ENCODE measurements around the gene MYLK4.

MYLK4 gene

DNA sequence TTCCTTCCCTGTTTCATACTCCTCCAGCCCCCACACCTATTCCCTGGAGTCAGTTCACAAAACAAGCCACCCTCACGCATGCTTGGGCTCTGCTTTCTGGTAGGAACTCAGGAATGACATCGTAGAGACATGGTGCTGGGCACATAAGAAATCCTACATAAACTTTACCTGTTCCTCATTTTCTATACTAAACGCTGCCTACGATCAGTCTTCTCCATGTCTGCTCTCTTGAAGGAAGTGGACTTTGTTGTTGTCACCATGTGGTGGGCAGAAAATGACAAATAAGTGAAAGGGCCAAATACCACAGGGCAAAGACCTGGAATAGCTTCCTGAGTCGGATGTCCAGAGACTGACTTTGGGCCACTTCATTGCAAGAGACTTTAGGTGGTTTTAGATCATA is 10.1 kb downstream of the MYLK4 start:
- Histone ChIP-seq H3K4me1 (ENCODE audit: control insufficient read depth, low read depth, low read length) (peaks cover 3% of the 10 kb centered on the region), H3K9ac (ENCODE audit: low read length) (no peak overlapping the region), H3K9me3 (ENCODE audit: control insufficient read depth, low read depth, low read length) (no peaks in the 10 kb centered on the region), H3K36me3 (ENCODE audit: control insufficient read depth, low read depth, low read length) (no peaks in the 10 kb centered on the region), H3K27ac (ENCODE audit: low read length) (no peak overlapping the region), H3K27me3 (ENCODE audit: control insufficient read depth, insufficient read depth, low read length) (no peaks in the 10 kb centered on the region), H3K4me3 (ENCODE audit: low read length) (no peak overlapping the region)

DNA sequence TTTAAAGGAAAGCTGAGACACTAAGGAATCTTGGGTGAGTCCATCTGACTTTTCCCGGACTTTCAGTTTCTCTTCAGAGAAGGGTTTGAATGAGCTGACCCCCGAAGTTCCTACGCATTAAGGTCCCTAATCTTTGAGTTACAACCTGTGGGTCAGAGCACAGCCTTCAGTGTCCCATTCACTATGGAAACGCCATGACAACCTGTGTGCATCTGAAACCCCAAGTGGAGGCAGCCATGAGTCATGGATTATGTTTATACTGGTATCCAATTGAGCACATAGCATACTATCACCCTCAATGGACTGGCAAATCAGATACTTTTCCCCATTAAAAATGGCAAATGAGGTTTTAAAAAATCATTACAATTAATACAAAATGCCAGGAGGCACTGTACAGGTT is 11.4 kb downstream of the MYLK4 start:
- Histone ChIP-seq H3K36me3 (ENCODE audit: control insufficient read depth, low read depth, low read length) (no peaks in the 10 kb centered on the region), H3K9me3 (ENCODE audit: control insufficient read depth, low read depth, low read length) (no peaks in the 10 kb centered on the region), H3K4me3 (ENCODE audit: low read length) (no peak overlapping the region), H3K9ac (ENCODE audit: low read length) (no peak overlapping the region), H3K27ac (ENCODE audit: low read length) (no peak overlapping the region), H3K27me3 (ENCODE audit: control insufficient read depth, insufficient read depth, low read length) (no peaks in the 10 kb centered on the region), H3K4me1 (ENCODE audit: control insufficient read depth, low read depth, low read length) (peaks cover 16% of the 10 kb centered on the region)

DNA sequence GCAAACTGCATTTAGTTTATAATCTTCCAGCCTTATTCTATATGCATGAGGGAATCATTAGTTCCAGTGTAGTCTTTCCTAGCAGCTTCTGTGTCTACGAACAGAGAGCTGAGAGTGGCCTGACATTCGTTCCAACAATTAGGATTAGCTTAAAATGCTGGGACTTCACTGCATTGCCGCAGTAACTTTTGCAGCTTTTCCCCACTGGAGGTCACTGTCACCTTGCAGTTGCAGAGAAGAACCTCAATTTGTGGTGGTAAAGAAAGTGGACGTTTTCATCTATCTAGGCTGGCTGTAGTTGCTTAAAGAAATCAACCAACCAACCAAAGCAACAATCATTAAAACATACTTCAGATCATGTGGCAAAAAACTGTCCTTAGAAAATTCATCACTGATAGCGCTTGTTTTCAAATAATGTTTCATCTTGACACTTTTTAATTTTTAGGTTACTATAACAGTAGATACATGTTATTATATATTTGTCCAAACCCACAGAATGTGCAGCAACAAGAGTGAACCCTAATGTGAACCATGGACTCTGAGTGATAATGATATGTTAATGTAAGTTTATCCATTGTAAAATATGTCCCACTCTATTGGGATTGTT is 12.2 kb downstream of the MYLK4 start:
- no peaks in the 10 kb centered on the region for H3K27me3 ChIP-seq (ENCODE audit: control insufficient read depth, insufficient read depth, low read length)
- no peak overlapping the region for H3K4me3 ChIP-seq (ENCODE audit: low read length)
- no peak overlapping the region for H3K9ac ChIP-seq (ENCODE audit: low read length)
- H3K9me3 ChIP-seq (ENCODE audit: control insufficient read depth, low read depth, low read length), result no peaks in the 10 kb centered on the region
- no peaks in the 10 kb centered on the region for H3K36me3 ChIP-seq (ENCODE audit: control insufficient read depth, low read depth, low read length)
- no peak overlapping the region for H3K27ac ChIP-seq (ENCODE audit: low read length)
- peaks cover 18% of the 10 kb centered on the region for H3K4me1 ChIP-seq (ENCODE audit: control insufficient read depth, low read depth, low read length)

DNA sequence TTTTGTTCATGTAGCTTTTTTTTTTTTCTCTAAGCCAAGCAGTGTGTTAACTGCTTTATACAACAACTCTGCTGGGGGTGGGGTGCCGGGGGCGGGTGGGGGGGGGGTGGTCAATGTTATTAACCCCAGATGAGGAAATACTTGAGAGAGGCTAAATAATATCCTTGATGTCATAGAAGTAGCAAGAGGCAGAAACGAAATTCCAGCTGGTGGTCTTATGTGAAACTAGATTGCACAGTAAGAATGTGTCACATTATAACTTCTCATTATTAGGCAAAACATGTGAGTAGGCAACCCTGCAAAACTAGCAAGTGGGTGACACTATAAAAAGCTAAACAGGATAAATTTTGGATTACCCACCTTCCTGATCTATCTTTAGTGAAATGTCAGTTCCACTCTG is 12.8 kb downstream of the MYLK4 start:
- no peaks in the 10 kb centered on the region for H3K36me3 ChIP-seq (ENCODE audit: control insufficient read depth, low read depth, low read length)
- peaks cover 18% of the 10 kb centered on the region for H3K4me1 ChIP-seq (ENCODE audit: control insufficient read depth, low read depth, low read length)
- no peak overlapping the region for H3K4me3 ChIP-seq (ENCODE audit: low read length)
- H3K27ac ChIP-seq (ENCODE audit: low read length), result no peak overlapping the region
- no peak overlapping the region for H3K9ac ChIP-seq (ENCODE audit: low read length)
- no peaks in the 10 kb centered on the region for H3K27me3 ChIP-seq (ENCODE audit: control insufficient read depth, insufficient read depth, low read length)
- no peaks in the 10 kb centered on the region for H3K9me3 ChIP-seq (ENCODE audit: control insufficient read depth, low read depth, low read length)

DNA sequence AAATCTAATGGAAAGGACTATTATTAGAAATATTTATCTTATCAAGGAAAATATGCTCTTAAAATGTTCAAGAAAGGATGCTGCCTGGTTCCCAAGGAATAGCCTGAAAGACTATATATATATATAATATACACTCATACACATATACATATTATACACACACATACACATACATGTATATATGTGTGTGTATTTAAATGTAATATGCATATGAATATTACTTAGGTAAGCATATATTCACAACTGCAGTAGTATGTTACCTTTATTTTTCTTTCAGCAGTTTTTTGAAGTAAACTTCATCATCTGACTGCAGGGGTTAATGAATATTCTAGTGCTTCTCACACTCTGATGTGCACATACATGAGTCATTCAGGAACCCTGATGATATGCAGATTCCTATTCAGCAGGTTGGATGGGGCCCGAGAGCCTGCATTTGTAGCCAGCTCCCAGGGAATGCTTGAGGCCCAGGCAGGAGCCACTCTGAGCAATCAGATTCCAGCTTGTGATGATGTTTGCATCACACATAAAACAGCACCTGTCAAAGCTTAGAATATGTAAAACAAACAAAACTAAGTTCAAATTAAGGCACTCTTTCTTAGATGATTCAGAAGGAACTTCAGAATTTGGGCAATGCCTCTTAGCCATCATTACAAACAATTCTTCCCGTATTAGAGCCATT is 16.1 kb downstream of the MYLK4 start:
- H3K4me1 ChIP-seq (ENCODE audit: control insufficient read depth, low read depth, low read length), result peaks cover 31% of the 10 kb centered on the region
- H3K9ac ChIP-seq (ENCODE audit: low read length), result no peak overlapping the region
- H3K4me3 ChIP-seq (ENCODE audit: low read length), result no peak overlapping the region
- H3K9me3 ChIP-seq (ENCODE audit: control insufficient read depth, low read depth, low read length), result no peaks in the 10 kb centered on the region
- H3K27ac ChIP-seq (ENCODE audit: low read length), result no peak overlapping the region
- no peaks in the 10 kb centered on the region for H3K27me3 ChIP-seq (ENCODE audit: control insufficient read depth, insufficient read depth, low read length)
- no peaks in the 10 kb centered on the region for H3K36me3 ChIP-seq (ENCODE audit: control insufficient read depth, low read depth, low read length)

DNA sequence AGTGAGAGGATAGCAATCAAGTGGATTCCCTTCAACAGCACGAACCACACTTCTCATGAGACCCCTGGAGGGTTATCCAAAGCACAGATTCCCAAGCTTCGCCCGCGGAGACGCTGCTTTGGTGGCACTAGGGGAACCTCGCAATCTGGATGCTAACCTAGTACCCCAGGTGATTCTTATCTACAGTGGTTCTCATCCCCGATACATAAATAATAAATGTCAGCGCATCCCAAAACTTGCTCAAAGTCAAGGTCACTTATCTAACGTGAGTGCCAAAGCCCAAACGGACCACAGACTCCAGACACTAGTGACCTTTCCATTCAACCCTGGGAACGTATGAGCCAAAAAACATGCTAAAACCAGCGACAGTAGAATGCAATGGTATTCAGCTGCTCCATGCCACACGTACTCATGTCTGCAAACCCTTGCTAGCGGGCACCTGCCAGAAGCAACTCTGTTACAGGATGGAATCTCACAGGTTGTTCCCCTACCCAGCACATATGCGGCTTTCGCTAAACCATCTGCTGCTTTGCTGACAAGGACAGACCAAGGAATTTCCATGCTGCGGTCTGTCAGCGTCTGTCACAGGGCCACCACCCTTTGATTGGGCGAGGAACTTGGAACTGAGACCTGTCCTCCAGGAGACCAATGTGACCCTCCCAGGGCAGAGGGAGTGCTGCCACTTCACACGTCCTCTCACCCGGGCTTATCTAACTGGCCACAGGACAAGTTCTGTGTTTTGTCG is 16.8 kb downstream of the MYLK4 start:
- no peak overlapping the region for H3K9ac ChIP-seq (ENCODE audit: low read length)
- H3K4me3 ChIP-seq (ENCODE audit: low read length), result no peak overlapping the region
- peaks cover 31% of the 10 kb centered on the region for H3K4me1 ChIP-seq (ENCODE audit: control insufficient read depth, low read depth, low read length)
- H3K27me3 ChIP-seq (ENCODE audit: control insufficient read depth, insufficient read depth, low read length), result no peaks in the 10 kb centered on the region
- no peaks in the 10 kb centered on the region for H3K36me3 ChIP-seq (ENCODE audit: control insufficient read depth, low read depth, low read length)
- no peak overlapping the region for H3K27ac ChIP-seq (ENCODE audit: low read length)
- no peaks in the 10 kb centered on the region for H3K9me3 ChIP-seq (ENCODE audit: control insufficient read depth, low read depth, low read length)

DNA sequence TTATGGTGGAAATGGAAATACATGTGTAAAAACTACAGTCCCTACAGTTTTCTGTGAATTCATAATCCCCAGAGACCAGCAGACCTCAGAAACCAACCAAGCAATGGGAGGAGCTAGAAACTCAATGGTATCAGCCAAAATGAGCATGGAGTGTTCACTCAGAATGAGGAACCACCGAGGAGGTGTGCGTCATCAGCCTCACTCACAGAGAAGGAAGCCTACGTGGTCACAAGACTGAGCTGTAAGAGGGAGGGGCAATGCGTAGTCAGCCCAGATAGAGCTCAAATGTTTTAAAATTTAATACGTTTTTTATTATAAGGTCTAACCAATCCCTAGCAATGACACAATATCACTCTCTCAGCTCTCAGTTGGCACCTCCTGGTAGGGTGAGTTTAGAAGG is 17.4 kb downstream of the MYLK4 start:
- H3K9me3 ChIP-seq (ENCODE audit: control insufficient read depth, low read depth, low read length), result no peaks in the 10 kb centered on the region
- no peak overlapping the region for H3K4me3 ChIP-seq (ENCODE audit: low read length)
- H3K4me1 ChIP-seq (ENCODE audit: control insufficient read depth, low read depth, low read length), result peaks cover 31% of the 10 kb centered on the region
- H3K36me3 ChIP-seq (ENCODE audit: control insufficient read depth, low read depth, low read length), result no peaks in the 10 kb centered on the region
- H3K27ac ChIP-seq (ENCODE audit: low read length), result no peak overlapping the region
- no peaks in the 10 kb centered on the region for H3K27me3 ChIP-seq (ENCODE audit: control insufficient read depth, insufficient read depth, low read length)
- no peak overlapping the region for H3K9ac ChIP-seq (ENCODE audit: low read length)

DNA sequence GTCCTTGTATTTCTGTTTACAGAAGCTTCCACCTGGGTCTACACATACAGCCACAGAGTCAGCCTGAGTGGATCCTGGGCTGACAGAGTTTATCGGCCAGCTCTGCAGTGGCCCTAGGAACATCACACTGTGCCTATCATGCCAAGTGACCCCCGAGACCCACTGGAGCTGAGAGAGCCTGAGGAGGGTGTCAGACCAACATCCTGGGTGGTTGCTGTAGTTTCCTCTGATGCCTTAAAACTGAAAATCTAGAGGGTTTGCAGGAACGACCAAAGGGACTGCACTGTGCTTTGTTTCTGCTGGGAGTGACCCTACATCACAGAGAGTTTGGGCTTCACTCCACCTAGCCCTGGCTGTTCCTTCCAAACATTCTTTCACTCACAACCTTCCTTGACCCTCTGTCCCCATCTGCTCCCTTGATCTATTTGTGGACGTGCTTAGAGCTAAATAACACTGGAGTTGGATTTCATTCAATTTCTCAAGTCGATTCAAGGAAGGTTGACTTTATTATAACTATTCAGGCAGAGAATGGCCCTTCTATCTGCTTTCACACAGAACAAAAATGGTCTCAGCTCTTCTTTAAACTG is 18.1 kb downstream of the MYLK4 start:
- Histone ChIP-seq H3K27me3 (ENCODE audit: control insufficient read depth, insufficient read depth, low read length) (no peaks in the 10 kb centered on the region), H3K36me3 (ENCODE audit: control insufficient read depth, low read depth, low read length) (no peaks in the 10 kb centered on the region), H3K9me3 (ENCODE audit: control insufficient read depth, low read depth, low read length) (no peaks in the 10 kb centered on the region), H3K4me1 (ENCODE audit: control insufficient read depth, low read depth, low read length) (peaks cover 31% of the 10 kb centered on the region), H3K9ac (ENCODE audit: low read length) (no peak overlapping the region), H3K4me3 (ENCODE audit: low read length) (no peak overlapping the region), H3K27ac (ENCODE audit: low read length) (no peak overlapping the region)

DNA sequence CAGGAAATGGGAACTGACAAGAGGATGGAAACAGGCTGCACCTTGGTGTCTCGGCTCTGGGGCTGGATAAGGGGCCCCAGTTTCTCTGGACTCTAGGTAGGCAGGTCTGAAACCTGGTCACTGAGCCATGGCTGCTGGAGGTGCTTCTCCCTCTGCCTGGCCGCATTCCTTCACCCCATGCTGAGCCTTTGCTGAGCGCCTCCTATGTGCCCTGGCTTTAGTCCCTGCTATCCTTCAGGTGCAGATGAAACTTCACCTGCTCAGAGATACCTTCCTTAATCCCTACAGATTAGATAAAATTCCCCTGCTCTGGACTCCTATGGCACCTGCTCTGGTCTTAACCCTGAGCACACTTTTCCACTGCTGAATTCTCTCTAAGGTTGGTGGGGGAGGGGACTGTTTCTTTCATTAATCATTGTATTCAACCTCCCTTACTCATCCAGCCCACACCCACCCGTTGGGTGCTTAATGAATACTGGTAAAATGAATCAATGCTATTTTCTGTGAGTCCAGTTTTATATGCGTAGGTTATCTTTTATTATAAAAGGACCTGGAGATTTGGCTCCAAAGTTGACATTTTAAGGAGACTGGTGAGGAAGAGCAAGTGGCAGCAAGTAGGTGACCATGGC is 19.3 kb downstream of the MYLK4 start:
- Histone ChIP-seq H3K36me3 (ENCODE audit: control insufficient read depth, low read depth, low read length) (no peaks in the 10 kb centered on the region), H3K27ac (ENCODE audit: low read length) (no peak overlapping the region)

DNA sequence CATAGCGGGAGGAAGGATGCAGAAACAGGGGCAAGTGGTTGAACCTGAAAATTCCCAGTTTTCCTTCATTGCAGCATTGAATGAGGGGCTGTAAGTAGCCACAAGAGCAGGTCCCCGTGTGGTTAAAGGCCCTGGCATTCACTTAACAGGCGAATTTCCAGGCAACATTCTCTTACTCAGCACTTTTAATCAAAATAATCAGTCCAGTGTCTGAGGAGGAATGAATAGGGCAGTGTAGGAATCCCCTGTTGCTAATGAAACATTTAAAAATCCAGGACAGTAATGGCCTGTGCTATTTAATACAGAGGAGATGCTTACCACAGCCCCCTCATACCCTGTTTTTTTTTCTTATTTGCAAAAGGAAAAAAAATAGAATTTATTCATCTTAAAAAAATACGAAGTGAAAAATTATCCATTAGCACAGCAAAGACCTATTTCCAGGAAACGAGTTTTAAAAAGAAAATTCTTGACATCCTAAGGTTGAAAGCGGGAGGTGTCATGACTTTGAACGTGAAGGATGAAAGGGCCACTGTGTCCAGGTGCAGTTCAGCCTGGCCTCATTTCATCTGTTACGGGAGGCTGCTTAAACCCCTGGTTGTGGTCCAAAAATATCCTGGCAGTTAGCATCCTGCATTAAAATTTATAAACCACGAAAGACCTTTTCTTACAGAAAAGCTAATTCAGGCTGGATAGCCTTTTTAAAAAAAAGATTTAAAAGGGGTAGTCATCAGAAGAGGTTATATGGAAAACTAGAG is 20.2 kb downstream of the MYLK4 start:
- Histone ChIP-seq H3K9me3 (ENCODE audit: control insufficient read depth, low read depth, low read length) (no peaks in the 10 kb centered on the region), H3K27ac (ENCODE audit: low read length) (no peak overlapping the region), H3K9ac (ENCODE audit: low read length) (no peak overlapping the region), H3K4me1 (ENCODE audit: control insufficient read depth, low read depth, low read length) (peaks cover 36% of the 10 kb centered on the region), H3K27me3 (ENCODE audit: control insufficient read depth, insufficient read depth, low read length) (no peaks in the 10 kb centered on the region), H3K4me3 (ENCODE audit: low read length) (no peak overlapping the region), H3K36me3 (ENCODE audit: control insufficient read depth, low read depth, low read length) (no peaks in the 10 kb centered on the region)

More for the DNA sequence above, 19.3 kb downstream of the MYLK4 start:
- Histone ChIP-seq H3K4me3 (ENCODE audit: low read length) (no peak overlapping the region), H3K4me1 (ENCODE audit: control insufficient read depth, low read depth, low read length) (peaks cover 31% of the 10 kb centered on the region), H3K9me3 (ENCODE audit: control insufficient read depth, low read depth, low read length) (no peaks in the 10 kb centered on the region), H3K27me3 (ENCODE audit: control insufficient read depth, insufficient read depth, low read length) (no peaks in the 10 kb centered on the region), H3K9ac (ENCODE audit: low read length) (no peak overlapping the region)

DNA sequence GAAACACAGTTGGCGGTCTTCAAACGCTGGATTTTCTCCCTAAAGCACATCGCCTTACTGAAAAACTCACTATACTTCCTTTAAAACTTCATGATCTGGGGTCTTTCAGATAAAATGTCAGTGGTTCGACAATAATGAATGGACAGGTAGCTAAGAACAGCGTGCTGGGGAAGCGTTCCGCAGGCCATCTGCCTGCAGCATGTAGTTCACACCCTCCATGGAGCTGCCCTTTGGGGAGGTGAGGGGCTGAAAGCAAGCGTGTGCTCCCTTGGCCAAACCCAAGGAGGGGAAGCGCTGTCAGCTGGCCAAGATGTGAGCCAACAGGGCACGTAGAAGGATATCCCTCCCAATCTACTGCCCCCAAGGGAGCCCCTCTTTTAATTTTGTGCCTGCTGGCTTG is 20.8 kb downstream of the MYLK4 start:
- Histone ChIP-seq H3K9ac (ENCODE audit: low read length) (no peak overlapping the region), H3K4me1 (ENCODE audit: control insufficient read depth, low read depth, low read length) (peaks cover 29% of the 10 kb centered on the region)

More for the DNA sequence above, 20.8 kb downstream of the MYLK4 start:
- Histone ChIP-seq H3K9me3 (ENCODE audit: control insufficient read depth, low read depth, low read length) (no peaks in the 10 kb centered on the region), H3K4me3 (ENCODE audit: low read length) (no peak overlapping the region), H3K27ac (ENCODE audit: low read length) (no peak overlapping the region), H3K36me3 (ENCODE audit: control insufficient read depth, low read depth, low read length) (no peaks in the 10 kb centered on the region), H3K27me3 (ENCODE audit: control insufficient read depth, insufficient read depth, low read length) (no peaks in the 10 kb centered on the region)
